HG02571 (cell line): ENCODE results near the gene GABRA5.

ENCODE experiments used
- ATAC-seq: cut with Tn5 transposase; IDR thresholded peaks from one replicate; pipeline ENCODE4 v1.9.1; 2021; ENCODE audit warnings: mild to moderate bottlenecking, moderate library complexity; ENCODE audit not compliant: unreplicated experiment

GABRA5 gene

DNA sequence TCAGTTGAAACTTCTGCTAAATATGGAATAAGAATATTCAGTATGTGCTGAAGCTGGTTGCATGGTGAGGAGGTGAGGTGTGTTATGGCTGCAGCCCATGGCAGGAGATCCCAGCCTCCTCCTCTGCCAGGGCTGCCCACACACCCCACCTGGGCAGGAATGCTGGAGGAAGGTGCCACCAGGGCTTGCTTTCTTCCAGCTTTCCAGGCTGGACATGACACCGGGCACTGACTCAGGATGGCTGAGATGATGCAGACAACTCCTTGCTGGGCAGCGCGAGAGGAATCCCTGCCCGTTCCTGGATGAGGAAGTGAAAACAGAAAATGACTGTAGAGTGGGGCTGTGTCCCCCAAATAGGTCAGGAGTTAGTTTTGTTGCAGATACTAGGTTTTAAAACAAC is 118.2 kb downstream of the GABRA5 start:
- no peak for ATAC-seq

GRCh38 chr15:26996250-26996649 is 129.4 kb downstream of the GABRA5 start:
- no peak for ATAC-seq
